Caco-2 (cell line): Measurements from ENCODE around the gene INPP5K. TPM values are rescaled to one million over a fixed set of nuclear protein-coding genes. Genes with fewer than 3 reads are reported as not detected.
A peak's percentile ranks its signal among the peaks of the same experiment; 100 is the strongest.

Source experiments
- BruUV-seq: library from RNA; stranded (reverse); fragments of 400-500 nt; replicated peaks from 2 replicates; lab custom pipeline; 2021; lab: Mats Ljungman, UMichigan
- CTCF ChIA-PET: fragments of 300-600 bp; sonication (Branson Sonifier 250); formaldehyde crosslinking; loops from one replicate; lab custom pipeline; 2022; ENCODE audit warnings: antibody characterized with exemption; lab: Charles Lee
- POLR2A ChIA-PET: fragments of 300-600 bp; sonication (Branson Sonifier 250); formaldehyde crosslinking; loops from one replicate; lab custom pipeline; 2022; ENCODE audit warnings: antibody characterized with exemption; lab: Charles Lee
- DNase-seq, 2 experiments: peaks; one replicate each; pipeline versions ENCODE4 v3.0.0 to v3.0.0-alpha.2; 2020 to 2022
- H3K27me3 ChIP-seq: replicated peaks from 2 replicates; pipeline ENCODE4 v1.6.0; 2011; ENCODE audit warnings: low read length; ENCODE audit not compliant: control insufficient read depth, insufficient read depth
- H3K36me3 ChIP-seq: 2 replicates; pipeline ENCODE4 v1.5.1; 2011; ENCODE audit warnings: low read length; ENCODE audit not compliant: control insufficient read depth, insufficient read depth
- H3K4me1 ChIP-seq: fragments of 250-450 bp; sonication (Bioruptor Pico); 2 replicates; pipeline ENCODE4 v1.5.1; 2020; ENCODE audit warnings: mild to moderate bottlenecking
- H3K4me3 ChIP-seq: 2 replicates; pipeline ENCODE4 v1.5.1; 2011; ENCODE audit warnings: low read depth, mild to moderate bottlenecking, control low read depth, low read length
- H3K9me3 ChIP-seq: fragments of 250-450 bp; sonication (Bioruptor Pico); 2 replicates; pipeline ENCODE4 v1.5.1; 2020; ENCODE audit warnings: mild to moderate bottlenecking, moderate library complexity
- H3K27ac Mint-ChIP-seq: one replicate; pipeline ENCODE4 v1.8.0; 2022; ENCODE audit warnings: mixed read lengths; ENCODE audit not compliant: unreplicated experiment
- H3K27me3 Mint-ChIP-seq: one replicate; pipeline ENCODE4 v1.8.0; 2022; ENCODE audit warnings: mixed read lengths; ENCODE audit not compliant: insufficient read depth, unreplicated experiment
- H3K36me3 Mint-ChIP-seq: one replicate; pipeline ENCODE4 v1.8.0; 2022; ENCODE audit warnings: mild to moderate bottlenecking, mixed read lengths; ENCODE audit not compliant: insufficient read depth, unreplicated experiment
- H3K4me1 Mint-ChIP-seq: one replicate; pipeline ENCODE4 v1.8.0; 2022; ENCODE audit warnings: low read depth, mixed read lengths; ENCODE audit not compliant: unreplicated experiment
- H3K4me3 Mint-ChIP-seq: one replicate; pipeline ENCODE4 v1.8.0; 2022; ENCODE audit warnings: mild to moderate bottlenecking, moderate library complexity, mixed read lengths; ENCODE audit not compliant: unreplicated experiment
- H3K9me3 Mint-ChIP-seq: one replicate; pipeline ENCODE4 v1.8.0; 2022; ENCODE audit warnings: mixed read lengths; ENCODE audit not compliant: unreplicated experiment
- CTCF ChIP-seq, 2 experiments: fragments of 200-600 bp in 1 of 2; IDR thresholded peaks; 1 replicate in 1 of 2; 2 replicates in 1 of 2; pipeline versions ENCODE4 v1.5.1 to v1.8.0; 2011 to 2022; ENCODE audit warnings: antibody characterized with exemption in 1 of 2, control low read depth in 1 of 2, inconsistent platforms in 1 of 2, low read depth in 1 of 2, low read length in 1 of 2, mild to moderate bottlenecking in 1 of 2, moderate library complexity in 1 of 2; ENCODE audit not compliant: insufficient read depth in 1 of 2, severe bottlenecking in 1 of 2, unreplicated experiment in 1 of 2
- intact Hi-C: fragments of 100-400 bp; cut with micrococcal nuclease; formaldehyde crosslinking; loops from one replicate; pipeline ENCODE4 v1.10.0; 2022; ENCODE audit not compliant: unreplicated experiment
- total RNA-seq: library from RNA; stranded (reverse); gene quantifications from 2 replicates; pipeline ENCODE4 v1.2.3, GENCODE V29; 2022

The INPP5K gene
- total RNA-seq, 1 experiment from 2014 or later, result 24.1 TPM

GRCh38 chr17:1503699-1504098 is 12.7 kb downstream of the INPP5K start:
- POLR2A ChIA-PET, result no interaction called here
- H3K27ac Mint-ChIP-seq, result no peak overlapping the region
- Histone ChIP-seq H3K9me3 (no peaks in the 10 kb centered on the region), H3K4me1 (no peaks in the 10 kb centered on the region), H3K4me3 (no peak overlapping the region), H3K27me3 (no peaks in the 10 kb centered on the region), H3K36me3 (no peaks in the 10 kb centered on the region; the same call in 1 of the 2 replicates)
- no peak for TF ChIP-seq CTCF (IDR thresholded peaks at IDR 0.05; ENCODE audit: insufficient read depth in 1 of 2, low read depth in 1 of 2, low read length in 1 of 2, severe bottlenecking in 1 of 2, unreplicated experiment in 1 of 2)
- no peaks in the 10 kb centered on the region for H3K27me3 Mint-ChIP-seq
- no TSS peak for BruUV-seq
- CTCF ChIA-PET, result no interaction called here
- no peaks in the 10 kb centered on the region for H3K4me1 Mint-ChIP-seq
- H3K9me3 Mint-ChIP-seq, result no peaks in the 10 kb centered on the region
- no peak for DNase-seq
- H3K4me3 Mint-ChIP-seq, result no peak overlapping the region
- intact Hi-C loops, result no loop called here
- H3K36me3 Mint-ChIP-seq, result peaks cover 5% of the 10 kb centered on the region

- Mint-ChIP-seq H3K4me3 (no peak overlapping the region), H3K9me3 (no peaks in the 10 kb centered on the region), H3K27me3 (no peaks in the 10 kb centered on the region), H3K4me1 (no peaks in the 10 kb centered on the region), H3K27ac (no peak overlapping the region), H3K36me3 (peaks cover 10% of the 10 kb centered on the region)
- TF ChIP-seq CTCF (IDR thresholded peaks at IDR 0.05; ENCODE audit: insufficient read depth in 1 of 2, low read depth in 1 of 2, low read length in 1 of 2, severe bottlenecking in 1 of 2, unreplicated experiment in 1 of 2), result no peak
- CTCF ChIA-PET, result interaction anchor here (0.6 kb wide), 1 partner anchor 99 kb away, joined by 4 read pairs; no protein-coding TSS in a partner anchor
- BruUV-seq, result no TSS peak
- Histone ChIP-seq H3K4me1 (no peaks in the 10 kb centered on the region), H3K27me3 (no peaks in the 10 kb centered on the region), H3K36me3 (no peaks in the 10 kb centered on the region), H3K9me3 (no peaks in the 10 kb centered on the region), H3K4me3 (no peak overlapping the region)
- POLR2A ChIA-PET, result no interaction called here
- intact Hi-C loops, result no loop called here
- no peak for DNase-seq
Measured at GRCh38 chr17:1498869-1499268, 17.5 kb downstream of the INPP5K start.

- Histone ChIP-seq H3K4me1 (no peaks in the 10 kb centered on the region), H3K4me3 (no peak overlapping the region), H3K27me3 (no peaks in the 10 kb centered on the region), H3K36me3 (no peaks in the 10 kb centered on the region), H3K9me3 (no peaks in the 10 kb centered on the region)
- no peaks in the 10 kb centered on the region for H3K4me1 Mint-ChIP-seq
- CTCF ChIA-PET, result interaction anchor here (1.0 kb wide), 1 partner anchor 133 kb away, joined by 4 read pairs; no protein-coding TSS in a partner anchor
- intact Hi-C loops, result no loop called here
- H3K36me3 Mint-ChIP-seq, result peaks cover 10% of the 10 kb centered on the region
- BruUV-seq, result no TSS peak
- H3K4me3 Mint-ChIP-seq, result no peak overlapping the region
- no peaks in the 10 kb centered on the region for H3K9me3 Mint-ChIP-seq
- H3K27ac Mint-ChIP-seq, result peak overlapping the region; percentile 8
- no peak for TF ChIP-seq CTCF (IDR thresholded peaks at IDR 0.05; ENCODE audit: insufficient read depth in 1 of 2, low read depth in 1 of 2, low read length in 1 of 2, severe bottlenecking in 1 of 2, unreplicated experiment in 1 of 2)
- DNase-seq, result no peak
- H3K27me3 Mint-ChIP-seq, result no peaks in the 10 kb centered on the region
- POLR2A ChIA-PET, result no interaction called here
Measured at GRCh38 chr17:1498233-1498632, 18.2 kb downstream of the INPP5K start.
